WTC11 (cell line): Measurements from ENCODE around the gene UNC79. TPM values are rescaled to one million over a fixed set of nuclear protein-coding genes. Genes with fewer than 3 reads are reported as not detected.

Experiments
- ATAC-seq: fragments of 200-7000 bp; cut with Tn5 transposase; 2 replicates; pipeline ENCODE4 v1.10.0; 2021; ENCODE audit warnings: mild to moderate bottlenecking, moderate library complexity
- CTCF ChIA-PET: fragments of 300-600 bp; sonication (Branson Sonifier 250); formaldehyde crosslinking; loops from one replicate; lab custom pipeline; 2021; ENCODE audit warnings: antibody characterized with exemption; lab: Charles Lee
- POLR2A ChIA-PET: fragments of 350-600 bp; sonication (Branson Sonifier 250); formaldehyde crosslinking; loops from one replicate; lab custom pipeline; 2021; ENCODE audit warnings: antibody characterized with exemption; lab: Charles Lee
- DNase-seq: peaks from one replicate; pipeline ENCODE4 v3.0.0; 2021; ENCODE audit warnings: low spot score
- H3K27ac Mint-ChIP-seq: 2 replicates; pipeline ENCODE4 v1.8.0; 2021; ENCODE audit warnings: mixed read lengths
- H3K27me3 Mint-ChIP-seq: 2 replicates; pipeline ENCODE4 v1.8.0; 2021; ENCODE audit warnings: low read depth, mild to moderate bottlenecking, moderate library complexity, mixed read lengths
- H3K36me3 Mint-ChIP-seq: 2 replicates; pipeline ENCODE4 v1.8.0; 2021; ENCODE audit warnings: mixed read lengths
- H3K4me1 Mint-ChIP-seq: 2 replicates; pipeline ENCODE4 v1.8.0; 2022; ENCODE audit warnings: mixed read lengths
- H3K4me3 Mint-ChIP-seq: 2 replicates; pipeline ENCODE4 v1.8.0; 2021; ENCODE audit warnings: mild to moderate bottlenecking, moderate library complexity, mixed read lengths
- H3K9me3 Mint-ChIP-seq: 2 replicates; pipeline ENCODE4 v1.8.0; 2021; ENCODE audit warnings: mixed read lengths
- AFF4 ChIP-seq: sonication (generic); formaldehyde crosslinking; IDR thresholded peaks from 2 replicates; pipeline ENCODE4 v1.8.1; 2023; ENCODE audit warnings: mild to moderate bottlenecking, missing genetic modification reagents, borderline replicate concordance
- ATF6 ChIP-seq: sonication (generic); formaldehyde crosslinking; IDR thresholded peaks from 2 replicates; pipeline ENCODE4 v1.8.1; 2023; ENCODE audit warnings: mild to moderate bottlenecking, missing genetic modification reagents
- CDX4 ChIP-seq: fragments of 250-450 bp; sonication (Bioruptor Pico); IDR thresholded peaks from 2 replicates; pipeline ENCODE4 v1.9.0; 2021; ENCODE audit warnings: moderate library complexity, mild to moderate bottlenecking, inconsistent platforms, borderline replicate concordance
- CTCF ChIP-seq: fragments of 200-600 bp; IDR thresholded peaks from 2 replicates; pipeline ENCODE4 v1.8.0; 2022; ENCODE audit warnings: antibody characterized with exemption
- E2F5 ChIP-seq: sonication (generic); formaldehyde crosslinking; IDR thresholded peaks from 2 replicates; pipeline ENCODE4 v1.8.1; 2022; ENCODE audit warnings: mild to moderate bottlenecking, moderate library complexity, missing genetic modification reagents
- EMX1 ChIP-seq: fragments of 250-450 bp; sonication (Bioruptor Pico); IDR thresholded peaks from 2 replicates; pipeline ENCODE4 v1.8.0; 2021; ENCODE audit warnings: mild to moderate bottlenecking
- ERG ChIP-seq: fragments of 250-450 bp; sonication (Bioruptor Pico); IDR thresholded peaks from 2 replicates; pipeline ENCODE4 v1.8.0; 2021; ENCODE audit warnings: mild to moderate bottlenecking
- ESRRA ChIP-seq: sonication (generic); formaldehyde crosslinking; IDR thresholded peaks from 2 replicates; pipeline ENCODE4 v1.8.1; 2022; ENCODE audit warnings: mild to moderate bottlenecking, missing genetic modification reagents, borderline replicate concordance
- GRHL2 ChIP-seq: fragments of 250-450 bp; sonication (Bioruptor Pico); IDR thresholded peaks from 2 replicates; pipeline ENCODE4 v1.8.0; 2022; ENCODE audit warnings: mild to moderate bottlenecking, moderate library complexity; ENCODE audit not compliant: insufficient replicate concordance, severe bottlenecking
- HMGA2 ChIP-seq: fragments of 250-450 bp; sonication (Bioruptor Pico); IDR thresholded peaks from 2 replicates; pipeline ENCODE4 v1.4.0; 2021; ENCODE audit warnings: mild to moderate bottlenecking, moderate library complexity
- NFE2L1 ChIP-seq: sonication (generic); formaldehyde crosslinking; IDR thresholded peaks from 2 replicates; pipeline ENCODE4 v1.8.1; 2023; ENCODE audit warnings: missing genetic modification reagents
- NFYB ChIP-seq: sonication (generic); formaldehyde crosslinking; conservative IDR thresholded peaks from 2 replicates; pipeline ENCODE4 v1.8.0; 2022; ENCODE audit warnings: low read depth, missing genetic modification reagents
- PREB ChIP-seq: sonication (generic); formaldehyde crosslinking; IDR thresholded peaks from 2 replicates; pipeline ENCODE4 v1.8.1; 2022; ENCODE audit warnings: mild to moderate bottlenecking, missing genetic modification reagents, moderate library complexity, borderline replicate concordance
- RORB ChIP-seq: fragments of 250-450 bp; sonication (Bioruptor Pico); IDR thresholded peaks from 2 replicates; pipeline ENCODE4 v1.9.0; 2021; ENCODE audit warnings: mild to moderate bottlenecking
- TEAD4 ChIP-seq: sonication (generic); formaldehyde crosslinking; IDR thresholded peaks from 2 replicates; pipeline ENCODE4 v1.8.0; 2022; ENCODE audit warnings: mild to moderate bottlenecking, missing genetic modification reagents
- ZNF263 ChIP-seq: sonication (generic); formaldehyde crosslinking; IDR thresholded peaks from 2 replicates; pipeline ENCODE4 v1.8.1; 2022; ENCODE audit warnings: low read depth, mild to moderate bottlenecking, moderate library complexity, missing genetic modification reagents
- ZNF281 ChIP-seq: sonication (generic); formaldehyde crosslinking; IDR thresholded peaks from 2 replicates; pipeline ENCODE4 v1.8.0; 2023; ENCODE audit warnings: mild to moderate bottlenecking, missing genetic modification reagents
- total RNA-seq: library from RNA; stranded (reverse); gene quantifications from 3 replicates; pipeline ENCODE4 v1.2.3, GENCODE V29; 2021

Gene UNC79
- total RNA-seq, 1 experiment from 2014 or later, result 2.1 TPM

- TF ChIP-seq AFF4 (CRISPR knock-in tag), result no peak
- no peak for TF ChIP-seq HMGA2 (CRISPR knock-in tag)
- no peak for TF ChIP-seq RORB
- no peak for TF ChIP-seq ZNF281 (CRISPR knock-in tag)
- TF ChIP-seq ATF6 (CRISPR knock-in tag), result no peak
- no peak for TF ChIP-seq ERG (CRISPR knock-in tag)
- no peak for TF ChIP-seq ZNF263 (CRISPR knock-in tag)
- TF ChIP-seq EMX1 (CRISPR knock-in tag), result no peak
- no peak for TF ChIP-seq CTCF
- no peak for TF ChIP-seq TEAD4 (CRISPR knock-in tag)
Measured at GRCh38 chr14:93587330-93587729, 156.6 kb downstream of the UNC79 start (continued).

- no peak overlapping the region for H3K4me3 Mint-ChIP-seq
- CTCF ChIA-PET, result interaction anchor here (1.2 kb wide), 1 partner anchor 372 kb away, joined by 3 read pairs; no protein-coding TSS in a partner anchor
- no peak for DNase-seq
- no peak for TF ChIP-seq ESRRA (CRISPR knock-in tag)
- H3K9me3 Mint-ChIP-seq, result peaks cover 15% of the 10 kb centered on the region
- ATAC-seq, result no peak
- peaks cover 11% of the 10 kb centered on the region for H3K4me1 Mint-ChIP-seq
- POLR2A ChIA-PET, result no interaction called here
- H3K27me3 Mint-ChIP-seq, result no peaks in the 10 kb centered on the region
- H3K27ac Mint-ChIP-seq, result no peak overlapping the region
- H3K36me3 Mint-ChIP-seq, result no peaks in the 10 kb centered on the region
Measured at GRCh38 chr14:93591506-93591905, 160.8 kb downstream of the UNC79 start.

- no peak for DNase-seq
- ChIA-PET POLR2A (no interaction called here), CTCF (no interaction called here)
- no peak for ATAC-seq
- Mint-ChIP-seq H3K27me3 (no peaks in the 10 kb centered on the region), H3K27ac (no peak overlapping the region), H3K4me3 (no peak overlapping the region), H3K4me1 (peaks cover 11% of the 10 kb centered on the region), H3K9me3 (peaks cover 15% of the 10 kb centered on the region), H3K36me3 (no peaks in the 10 kb centered on the region)
- TF ChIP-seq NFYB (CRISPR knock-in tag), result no peak
- TF ChIP-seq GRHL2 (CRISPR knock-in tag), result no peak
- no peak for TF ChIP-seq E2F5 (CRISPR knock-in tag)
- TF ChIP-seq NFE2L1 (CRISPR knock-in tag), result no peak
- TF ChIP-seq PREB (CRISPR knock-in tag), result no peak
- no peak for TF ChIP-seq CDX4 (CRISPR knock-in tag)
Measured at GRCh38 chr14:93592786-93593185, 162.0 kb downstream of the UNC79 start.
